Measurements from ENCODE around the gene LDHB.

LDHB gene

GRCh38 chr12:21657326-21658077 is at the start of gene LDHB:
TSS of gene LDHB (minus strand) at chr12:21657842. CDS start at chr12:21654671, 3,171 bp downstream.
- H3K4me1 ChIP-seq (ENCODE audit: control insufficient read depth, low read depth, low read length), result peaks cover 19% of the 10 kb centered on the region
- peak within 1 kb of the TSS; percentile 98 for H3K27ac ChIP-seq (ENCODE audit: low read length)
- peak within 1 kb of the TSS; percentile 99 for H3K9ac ChIP-seq (ENCODE audit: low read length)
- H3K36me3 ChIP-seq (ENCODE audit: control insufficient read depth, low read depth, low read length), result peaks cover 38% of the 10 kb centered on the region
- H3K9me3 ChIP-seq (ENCODE audit: control insufficient read depth, low read depth, low read length), result no peaks in the 10 kb centered on the region
- H3K27me3 ChIP-seq (ENCODE audit: control insufficient read depth, insufficient read depth, low read length), result no peaks in the 10 kb centered on the region
- H3K4me3 ChIP-seq (ENCODE audit: low read length), result peak within 1 kb of the TSS; percentile 99

- Histone ChIP-seq H3K4me3 (ENCODE audit: low read length) (no peak overlapping the region), H3K27ac (ENCODE audit: low read length) (no peak overlapping the region), H3K27me3 (ENCODE audit: control insufficient read depth, insufficient read depth, low read length) (no peaks in the 10 kb centered on the region), H3K9ac (ENCODE audit: low read length) (no peak overlapping the region), H3K4me1 (ENCODE audit: control insufficient read depth, low read depth, low read length) (no peaks in the 10 kb centered on the region), H3K36me3 (ENCODE audit: control insufficient read depth, low read depth, low read length) (no peaks in the 10 kb centered on the region), H3K9me3 (ENCODE audit: control insufficient read depth, low read depth, low read length) (no peaks in the 10 kb centered on the region)
Observed at GRCh38 chr12:21704847-21705246, 47.2 kb upstream of the LDHB start.

GRCh38 chr12:21699851-21700250 is 42.2 kb upstream of the LDHB start:
- no peaks in the 10 kb centered on the region for H3K27me3 ChIP-seq (ENCODE audit: control insufficient read depth, insufficient read depth, low read length)
- no peak overlapping the region for H3K9ac ChIP-seq (ENCODE audit: low read length)
- no peaks in the 10 kb centered on the region for H3K36me3 ChIP-seq (ENCODE audit: control insufficient read depth, low read depth, low read length)
- H3K9me3 ChIP-seq (ENCODE audit: control insufficient read depth, low read depth, low read length), result no peaks in the 10 kb centered on the region
- no peak overlapping the region for H3K27ac ChIP-seq (ENCODE audit: low read length)
- H3K4me1 ChIP-seq (ENCODE audit: control insufficient read depth, low read depth, low read length), result no peaks in the 10 kb centered on the region
- no peak overlapping the region for H3K4me3 ChIP-seq (ENCODE audit: low read length)

GRCh38 chr12:21697904-21698630 is 40.4 kb upstream of the LDHB start:
- no peaks in the 10 kb centered on the region for H3K4me1 ChIP-seq (ENCODE audit: control insufficient read depth, low read depth, low read length)
- H3K27me3 ChIP-seq (ENCODE audit: control insufficient read depth, insufficient read depth, low read length), result no peaks in the 10 kb centered on the region
- no peak overlapping the region for H3K27ac ChIP-seq (ENCODE audit: low read length)
- H3K9ac ChIP-seq (ENCODE audit: low read length), result no peak overlapping the region
- H3K9me3 ChIP-seq (ENCODE audit: control insufficient read depth, low read depth, low read length), result no peaks in the 10 kb centered on the region
- H3K36me3 ChIP-seq (ENCODE audit: control insufficient read depth, low read depth, low read length), result no peaks in the 10 kb centered on the region
- H3K4me3 ChIP-seq (ENCODE audit: low read length), result no peak overlapping the region

- Histone ChIP-seq H3K9me3 (ENCODE audit: control insufficient read depth, low read depth, low read length) (no peaks in the 10 kb centered on the region), H3K27ac (ENCODE audit: low read length) (no peak overlapping the region), H3K27me3 (ENCODE audit: control insufficient read depth, insufficient read depth, low read length) (no peaks in the 10 kb centered on the region), H3K4me1 (ENCODE audit: control insufficient read depth, low read depth, low read length) (no peaks in the 10 kb centered on the region), H3K9ac (ENCODE audit: low read length) (no peak overlapping the region), H3K36me3 (ENCODE audit: control insufficient read depth, low read depth, low read length) (no peaks in the 10 kb centered on the region), H3K4me3 (ENCODE audit: low read length) (no peak overlapping the region)
Observed at GRCh38 chr12:21696625-21697024, 39.0 kb upstream of the LDHB start.

- Histone ChIP-seq H3K4me1 (ENCODE audit: control insufficient read depth, low read depth, low read length) (no peaks in the 10 kb centered on the region), H3K4me3 (ENCODE audit: low read length) (no peak overlapping the region), H3K27me3 (ENCODE audit: control insufficient read depth, insufficient read depth, low read length) (no peaks in the 10 kb centered on the region), H3K9ac (ENCODE audit: low read length) (no peak overlapping the region), H3K27ac (ENCODE audit: low read length) (no peak overlapping the region), H3K9me3 (ENCODE audit: control insufficient read depth, low read depth, low read length) (no peaks in the 10 kb centered on the region), H3K36me3 (ENCODE audit: control insufficient read depth, low read depth, low read length) (no peaks in the 10 kb centered on the region)
Observed at GRCh38 chr12:21695986-21696385, 38.3 kb upstream of the LDHB start.

GRCh38 chr12:21694660-21695059 is 37.0 kb upstream of the LDHB start:
- H3K4me1 ChIP-seq (ENCODE audit: control insufficient read depth, low read depth, low read length), result no peaks in the 10 kb centered on the region
- no peaks in the 10 kb centered on the region for H3K27me3 ChIP-seq (ENCODE audit: control insufficient read depth, insufficient read depth, low read length)
- H3K9ac ChIP-seq (ENCODE audit: low read length), result no peak overlapping the region
- H3K36me3 ChIP-seq (ENCODE audit: control insufficient read depth, low read depth, low read length), result no peaks in the 10 kb centered on the region
- no peak overlapping the region for H3K4me3 ChIP-seq (ENCODE audit: low read length)
- H3K9me3 ChIP-seq (ENCODE audit: control insufficient read depth, low read depth, low read length), result no peaks in the 10 kb centered on the region
- no peak overlapping the region for H3K27ac ChIP-seq (ENCODE audit: low read length)

GRCh38 chr12:21691515-21691914 is 33.9 kb upstream of the LDHB start:
- Histone ChIP-seq H3K27ac (ENCODE audit: low read length) (no peak overlapping the region), H3K36me3 (ENCODE audit: control insufficient read depth, low read depth, low read length) (no peaks in the 10 kb centered on the region), H3K27me3 (ENCODE audit: control insufficient read depth, insufficient read depth, low read length) (no peaks in the 10 kb centered on the region), H3K4me1 (ENCODE audit: control insufficient read depth, low read depth, low read length) (no peaks in the 10 kb centered on the region), H3K4me3 (ENCODE audit: low read length) (no peak overlapping the region), H3K9me3 (ENCODE audit: control insufficient read depth, low read depth, low read length) (peaks cover 3% of the 10 kb centered on the region), H3K9ac (ENCODE audit: low read length) (no peak overlapping the region)

- no peaks in the 10 kb centered on the region for H3K4me1 ChIP-seq (ENCODE audit: control insufficient read depth, low read depth, low read length)
- no peak overlapping the region for H3K9ac ChIP-seq (ENCODE audit: low read length)
- H3K9me3 ChIP-seq (ENCODE audit: control insufficient read depth, low read depth, low read length), result peaks cover 3% of the 10 kb centered on the region
Observed at GRCh38 chr12:21690704-21691368, 33.2 kb upstream of the LDHB start.

GRCh38 chr12:21683115-21683514 is 25.5 kb upstream of the LDHB start:
- H3K9ac ChIP-seq (ENCODE audit: low read length), result no peak overlapping the region
- H3K4me3 ChIP-seq (ENCODE audit: low read length), result no peak overlapping the region
- H3K27me3 ChIP-seq (ENCODE audit: control insufficient read depth, insufficient read depth, low read length), result no peaks in the 10 kb centered on the region
- no peaks in the 10 kb centered on the region for H3K36me3 ChIP-seq (ENCODE audit: control insufficient read depth, low read depth, low read length)
- H3K27ac ChIP-seq (ENCODE audit: low read length), result no peak overlapping the region
- no peaks in the 10 kb centered on the region for H3K4me1 ChIP-seq (ENCODE audit: control insufficient read depth, low read depth, low read length)
- no peaks in the 10 kb centered on the region for H3K9me3 ChIP-seq (ENCODE audit: control insufficient read depth, low read depth, low read length)

More at GRCh38 chr12:21690704-21691368, 33.2 kb upstream of the LDHB start:
- H3K27ac ChIP-seq (ENCODE audit: low read length), result no peak overlapping the region
- no peak overlapping the region for H3K4me3 ChIP-seq (ENCODE audit: low read length)
- H3K27me3 ChIP-seq (ENCODE audit: control insufficient read depth, insufficient read depth, low read length), result no peaks in the 10 kb centered on the region
- H3K36me3 ChIP-seq (ENCODE audit: control insufficient read depth, low read depth, low read length), result no peaks in the 10 kb centered on the region

GRCh38 chr12:21678959-21679358 is 21.3 kb upstream of the LDHB start:
- no peaks in the 10 kb centered on the region for H3K9me3 ChIP-seq (ENCODE audit: control insufficient read depth, low read depth, low read length)
- no peaks in the 10 kb centered on the region for H3K4me1 ChIP-seq (ENCODE audit: control insufficient read depth, low read depth, low read length)
- H3K27ac ChIP-seq (ENCODE audit: low read length), result no peak overlapping the region
- no peak overlapping the region for H3K4me3 ChIP-seq (ENCODE audit: low read length)
- no peak overlapping the region for H3K9ac ChIP-seq (ENCODE audit: low read length)
- no peaks in the 10 kb centered on the region for H3K27me3 ChIP-seq (ENCODE audit: control insufficient read depth, insufficient read depth, low read length)
- H3K36me3 ChIP-seq (ENCODE audit: control insufficient read depth, low read depth, low read length), result no peaks in the 10 kb centered on the region

All from iPS-18a (cell line).